ENCODE results near the gene TXNDC17.

Gene TXNDC17

DNA sequence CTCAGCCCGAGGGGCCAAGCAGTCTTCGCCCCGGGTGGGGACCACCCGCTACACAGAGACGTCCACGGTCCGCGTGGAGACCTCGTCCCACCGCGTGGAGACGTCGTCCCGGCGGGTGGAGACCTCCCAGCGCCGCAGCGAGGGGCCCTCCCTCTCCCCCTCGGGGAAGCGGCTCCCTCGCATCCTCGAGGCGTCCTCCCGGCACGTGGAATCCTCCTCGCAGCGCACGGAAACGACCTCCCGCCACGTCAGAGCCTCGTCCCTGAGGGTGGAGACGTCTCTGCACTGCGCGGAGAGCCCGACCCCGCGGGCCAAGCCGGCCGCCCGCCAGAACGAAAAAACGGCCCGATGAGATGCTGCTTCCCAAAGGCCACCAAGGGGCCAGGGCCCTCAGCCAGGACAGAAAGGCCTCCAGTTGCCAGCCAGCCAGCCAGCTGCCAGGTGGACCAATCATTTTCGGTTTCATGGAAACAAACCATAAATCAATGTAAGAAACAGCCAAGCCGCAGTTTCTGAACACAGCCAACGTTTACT is 11.1 kb downstream of the TXNDC17 start (continued):
- TF ChIP-seq, protein P1, sequence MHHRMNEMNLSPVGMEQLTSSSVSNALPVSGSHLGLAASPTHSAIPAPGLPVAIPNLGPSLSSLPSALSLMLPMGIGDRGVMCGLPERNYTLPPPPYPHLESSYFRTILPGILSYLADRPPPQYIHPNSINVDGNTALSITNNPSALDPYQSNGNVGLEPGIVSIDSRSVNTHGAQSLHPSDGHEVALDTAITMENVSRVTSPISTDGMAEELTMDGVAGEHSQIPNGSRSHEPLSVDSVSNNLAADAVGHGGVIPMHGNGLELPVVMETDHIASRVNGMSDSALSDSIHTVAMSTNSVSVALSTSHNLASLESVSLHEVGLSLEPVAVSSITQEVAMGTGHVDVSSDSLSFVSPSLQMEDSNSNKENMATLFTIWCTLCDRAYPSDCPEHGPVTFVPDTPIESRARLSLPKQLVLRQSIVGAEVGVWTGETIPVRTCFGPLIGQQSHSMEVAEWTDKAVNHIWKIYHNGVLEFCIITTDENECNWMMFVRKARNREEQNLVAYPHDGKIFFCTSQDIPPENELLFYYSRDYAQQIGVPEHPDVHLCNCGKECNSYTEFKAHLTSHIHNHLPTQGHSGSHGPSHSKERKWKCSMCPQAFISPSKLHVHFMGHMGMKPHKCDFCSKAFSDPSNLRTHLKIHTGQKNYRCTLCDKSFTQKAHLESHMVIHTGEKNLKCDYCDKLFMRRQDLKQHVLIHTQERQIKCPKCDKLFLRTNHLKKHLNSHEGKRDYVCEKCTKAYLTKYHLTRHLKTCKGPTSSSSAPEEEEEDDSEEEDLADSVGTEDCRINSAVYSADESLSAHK (tag by site-specific recombination; IDR thresholded peaks at IDR 0.05), result no peak
- TF ChIP-seq, protein P2, sequence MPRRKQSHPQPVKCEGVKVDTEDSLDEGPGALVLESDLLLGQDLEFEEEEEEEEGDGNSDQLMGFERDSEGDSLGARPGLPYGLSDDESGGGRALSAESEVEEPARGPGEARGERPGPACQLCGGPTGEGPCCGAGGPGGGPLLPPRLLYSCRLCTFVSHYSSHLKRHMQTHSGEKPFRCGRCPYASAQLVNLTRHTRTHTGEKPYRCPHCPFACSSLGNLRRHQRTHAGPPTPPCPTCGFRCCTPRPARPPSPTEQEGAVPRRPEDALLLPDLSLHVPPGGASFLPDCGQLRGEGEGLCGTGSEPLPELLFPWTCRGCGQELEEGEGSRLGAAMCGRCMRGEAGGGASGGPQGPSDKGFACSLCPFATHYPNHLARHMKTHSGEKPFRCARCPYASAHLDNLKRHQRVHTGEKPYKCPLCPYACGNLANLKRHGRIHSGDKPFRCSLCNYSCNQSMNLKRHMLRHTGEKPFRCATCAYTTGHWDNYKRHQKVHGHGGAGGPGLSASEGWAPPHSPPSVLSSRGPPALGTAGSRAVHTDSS (tag by site-specific recombination; IDR thresholded peaks at IDR 0.05), result no peak
- TF ChIP-seq HOXA7 (CRISPR knock-in tag; IDR thresholded peaks at IDR 0.05; ENCODE audit: borderline replicate concordance) (no peak), ZNF664 (tag by site-specific recombination; IDR thresholded peaks at IDR 0.05) (no peak), ZNF555 (tag by site-specific recombination; conservative IDR thresholded peaks at IDR 0.05) (no peak), ZNF239 (tag by site-specific recombination; IDR thresholded peaks at IDR 0.05) (peak; percentile 27; the same call in 1 of the 2 replicates), ZNF174 (tag by site-specific recombination; IDR thresholded peaks at IDR 0.05) (no peak), GLI2 (tag by site-specific recombination; IDR thresholded peaks at IDR 0.05; ENCODE audit: borderline replicate concordance, low read depth) (no peak), ZEB2 (tag by site-specific recombination; IDR thresholded peaks at IDR 0.05) (0 out of 2 replicates have a peak, but pooled peaks have one; percentile 25), SP7 (tag by site-specific recombination; IDR thresholded peaks at IDR 0.05) (peak; percentile 29), ZNF416 (tag by site-specific recombination; IDR thresholded peaks at IDR 0.05) (no peak), ZNF776 (tag by site-specific recombination; IDR thresholded peaks at IDR 0.05; ENCODE audit: borderline replicate concordance) (no peak), KLF1 (tag by site-specific recombination; IDR thresholded peaks at IDR 0.05) (no peak), ZFP3 (tag by site-specific recombination; IDR thresholded peaks at IDR 0.05; ENCODE audit: low read depth) (no peak)
- TF ChIP-seq, protein P3, sequence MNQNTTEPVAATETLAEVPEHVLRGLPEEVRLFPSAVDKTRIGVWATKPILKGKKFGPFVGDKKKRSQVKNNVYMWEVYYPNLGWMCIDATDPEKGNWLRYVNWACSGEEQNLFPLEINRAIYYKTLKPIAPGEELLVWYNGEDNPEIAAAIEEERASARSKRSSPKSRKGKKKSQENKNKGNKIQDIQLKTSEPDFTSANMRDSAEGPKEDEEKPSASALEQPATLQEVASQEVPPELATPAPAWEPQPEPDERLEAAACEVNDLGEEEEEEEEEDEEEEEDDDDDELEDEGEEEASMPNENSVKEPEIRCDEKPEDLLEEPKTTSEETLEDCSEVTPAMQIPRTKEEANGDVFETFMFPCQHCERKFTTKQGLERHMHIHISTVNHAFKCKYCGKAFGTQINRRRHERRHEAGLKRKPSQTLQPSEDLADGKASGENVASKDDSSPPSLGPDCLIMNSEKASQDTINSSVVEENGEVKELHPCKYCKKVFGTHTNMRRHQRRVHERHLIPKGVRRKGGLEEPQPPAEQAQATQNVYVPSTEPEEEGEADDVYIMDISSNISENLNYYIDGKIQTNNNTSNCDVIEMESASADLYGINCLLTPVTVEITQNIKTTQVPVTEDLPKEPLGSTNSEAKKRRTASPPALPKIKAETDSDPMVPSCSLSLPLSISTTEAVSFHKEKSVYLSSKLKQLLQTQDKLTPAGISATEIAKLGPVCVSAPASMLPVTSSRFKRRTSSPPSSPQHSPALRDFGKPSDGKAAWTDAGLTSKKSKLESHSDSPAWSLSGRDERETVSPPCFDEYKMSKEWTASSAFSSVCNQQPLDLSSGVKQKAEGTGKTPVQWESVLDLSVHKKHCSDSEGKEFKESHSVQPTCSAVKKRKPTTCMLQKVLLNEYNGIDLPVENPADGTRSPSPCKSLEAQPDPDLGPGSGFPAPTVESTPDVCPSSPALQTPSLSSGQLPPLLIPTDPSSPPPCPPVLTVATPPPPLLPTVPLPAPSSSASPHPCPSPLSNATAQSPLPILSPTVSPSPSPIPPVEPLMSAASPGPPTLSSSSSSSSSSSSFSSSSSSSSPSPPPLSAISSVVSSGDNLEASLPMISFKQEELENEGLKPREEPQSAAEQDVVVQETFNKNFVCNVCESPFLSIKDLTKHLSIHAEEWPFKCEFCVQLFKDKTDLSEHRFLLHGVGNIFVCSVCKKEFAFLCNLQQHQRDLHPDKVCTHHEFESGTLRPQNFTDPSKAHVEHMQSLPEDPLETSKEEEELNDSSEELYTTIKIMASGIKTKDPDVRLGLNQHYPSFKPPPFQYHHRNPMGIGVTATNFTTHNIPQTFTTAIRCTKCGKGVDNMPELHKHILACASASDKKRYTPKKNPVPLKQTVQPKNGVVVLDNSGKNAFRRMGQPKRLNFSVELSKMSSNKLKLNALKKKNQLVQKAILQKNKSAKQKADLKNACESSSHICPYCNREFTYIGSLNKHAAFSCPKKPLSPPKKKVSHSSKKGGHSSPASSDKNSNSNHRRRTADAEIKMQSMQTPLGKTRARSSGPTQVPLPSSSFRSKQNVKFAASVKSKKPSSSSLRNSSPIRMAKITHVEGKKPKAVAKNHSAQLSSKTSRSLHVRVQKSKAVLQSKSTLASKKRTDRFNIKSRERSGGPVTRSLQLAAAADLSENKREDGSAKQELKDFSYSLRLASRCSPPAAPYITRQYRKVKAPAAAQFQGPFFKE (tag by site-specific recombination; IDR thresholded peaks at IDR 0.05; ENCODE audit: borderline replicate concordance), result no peak
- TF ChIP-seq, protein P4, sequence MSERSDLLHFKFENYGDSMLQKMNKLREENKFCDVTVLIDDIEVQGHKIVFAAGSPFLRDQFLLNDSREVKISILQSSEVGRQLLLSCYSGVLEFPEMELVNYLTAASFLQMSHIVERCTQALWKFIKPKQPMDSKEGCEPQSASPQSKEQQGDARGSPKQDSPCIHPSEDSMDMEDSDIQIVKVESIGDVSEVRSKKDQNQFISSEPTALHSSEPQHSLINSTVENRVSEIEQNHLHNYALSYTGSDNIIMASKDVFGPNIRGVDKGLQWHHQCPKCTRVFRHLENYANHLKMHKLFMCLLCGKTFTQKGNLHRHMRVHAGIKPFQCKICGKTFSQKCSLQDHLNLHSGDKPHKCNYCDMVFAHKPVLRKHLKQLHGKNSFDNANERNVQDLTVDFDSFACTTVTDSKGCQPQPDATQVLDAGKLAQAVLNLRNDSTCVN (tag by site-specific recombination; optimal IDR thresholded peaks at IDR 0.05), result peak; percentile 52
- TF ChIP-seq, protein P5, sequence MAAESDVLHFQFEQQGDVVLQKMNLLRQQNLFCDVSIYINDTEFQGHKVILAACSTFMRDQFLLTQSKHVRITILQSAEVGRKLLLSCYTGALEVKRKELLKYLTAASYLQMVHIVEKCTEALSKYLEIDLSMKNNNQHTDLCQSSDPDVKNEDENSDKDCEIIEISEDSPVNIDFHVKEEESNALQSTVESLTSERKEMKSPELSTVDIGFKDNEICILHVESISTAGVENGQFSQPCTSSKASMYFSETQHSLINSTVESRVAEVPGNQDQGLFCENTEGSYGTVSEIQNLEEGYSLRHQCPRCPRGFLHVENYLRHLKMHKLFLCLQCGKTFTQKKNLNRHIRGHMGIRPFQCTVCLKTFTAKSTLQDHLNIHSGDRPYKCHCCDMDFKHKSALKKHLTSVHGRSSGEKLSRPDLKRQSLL (tag by site-specific recombination; IDR thresholded peaks at IDR 0.05), result peak; percentile 61; the same call in 1 of the 2 replicates
- TF ChIP-seq, protein P6, sequence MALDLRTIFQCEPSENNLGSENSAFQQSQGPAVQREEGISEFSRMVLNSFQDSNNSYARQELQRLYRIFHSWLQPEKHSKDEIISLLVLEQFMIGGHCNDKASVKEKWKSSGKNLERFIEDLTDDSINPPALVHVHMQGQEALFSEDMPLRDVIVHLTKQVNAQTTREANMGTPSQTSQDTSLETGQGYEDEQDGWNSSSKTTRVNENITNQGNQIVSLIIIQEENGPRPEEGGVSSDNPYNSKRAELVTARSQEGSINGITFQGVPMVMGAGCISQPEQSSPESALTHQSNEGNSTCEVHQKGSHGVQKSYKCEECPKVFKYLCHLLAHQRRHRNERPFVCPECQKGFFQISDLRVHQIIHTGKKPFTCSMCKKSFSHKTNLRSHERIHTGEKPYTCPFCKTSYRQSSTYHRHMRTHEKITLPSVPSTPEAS (tag by site-specific recombination; IDR thresholded peaks at IDR 0.05), result 0 out of 2 replicates have a peak, but pooled peaks have one; percentile 18
- TF ChIP-seq, protein P7, sequence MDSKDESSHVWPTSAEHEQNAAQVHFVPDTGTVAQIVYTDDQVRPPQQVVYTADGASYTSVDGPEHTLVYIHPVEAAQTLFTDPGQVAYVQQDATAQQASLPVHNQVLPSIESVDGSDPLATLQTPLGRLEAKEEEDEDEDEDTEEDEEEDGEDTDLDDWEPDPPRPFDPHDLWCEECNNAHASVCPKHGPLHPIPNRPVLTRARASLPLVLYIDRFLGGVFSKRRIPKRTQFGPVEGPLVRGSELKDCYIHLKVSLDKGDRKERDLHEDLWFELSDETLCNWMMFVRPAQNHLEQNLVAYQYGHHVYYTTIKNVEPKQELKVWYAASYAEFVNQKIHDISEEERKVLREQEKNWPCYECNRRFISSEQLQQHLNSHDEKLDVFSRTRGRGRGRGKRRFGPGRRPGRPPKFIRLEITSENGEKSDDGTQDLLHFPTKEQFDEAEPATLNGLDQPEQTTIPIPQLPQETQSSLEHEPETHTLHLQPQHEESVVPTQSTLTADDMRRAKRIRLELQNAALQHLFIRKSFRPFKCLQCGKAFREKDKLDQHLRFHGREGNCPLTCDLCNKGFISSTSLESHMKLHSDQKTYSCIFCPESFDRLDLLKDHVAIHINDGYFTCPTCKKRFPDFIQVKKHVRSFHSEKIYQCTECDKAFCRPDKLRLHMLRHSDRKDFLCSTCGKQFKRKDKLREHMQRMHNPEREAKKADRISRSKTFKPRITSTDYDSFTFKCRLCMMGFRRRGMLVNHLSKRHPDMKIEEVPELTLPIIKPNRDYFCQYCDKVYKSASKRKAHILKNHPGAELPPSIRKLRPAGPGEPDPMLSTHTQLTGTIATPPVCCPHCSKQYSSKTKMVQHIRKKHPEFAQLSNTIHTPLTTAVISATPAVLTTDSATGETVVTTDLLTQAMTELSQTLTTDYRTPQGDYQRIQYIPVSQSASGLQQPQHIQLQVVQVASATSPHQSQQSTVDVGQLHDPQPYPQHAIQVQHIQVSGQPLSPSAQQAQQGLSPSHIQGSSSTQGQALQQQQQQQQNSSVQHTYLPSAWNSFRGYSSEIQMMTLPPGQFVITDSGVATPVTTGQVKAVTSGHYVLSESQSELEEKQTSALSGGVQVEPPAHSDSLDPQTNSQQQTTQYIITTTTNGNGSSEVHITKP (tag by site-specific recombination; IDR thresholded peaks at IDR 0.05), result 0 out of 2 replicates have a peak, but pooled peaks have one; percentile 63
